NB4 (cell line): Measurements from ENCODE around the gene PARP11.

Source experiments
- DNase-seq: peaks from one replicate; pipeline ENCODE4 v3.0.0; 2010; ENCODE audit warnings: low read depth
- H3K4me3 ChIP-seq: one replicate; pipeline ENCODE4 v1.5.1; 2011; ENCODE audit warnings: mild to moderate bottlenecking, low read depth, low read length, moderate library complexity
- MYC ChIP-seq: IDR thresholded peaks from 2 replicates; pipeline ENCODE4 v1.6.1; 2011; ENCODE audit warnings: low read depth, low read length
- POLR2A ChIP-seq: IDR thresholded peaks from 2 replicates; pipeline ENCODE4 v1.6.1; 2011; ENCODE audit warnings: mild to moderate bottlenecking; ENCODE audit not compliant: insufficient read length; ENCODE audit errors: extremely low read depth
- TF ChIP-seq, protein P1 (sequence below): IDR thresholded peaks from one replicate; pipeline ENCODE4 v1.5.1; 2012; ENCODE audit warnings: low read depth, low read length
- TF ChIP-seq, protein P2 (sequence below): IDR thresholded peaks from 2 replicates; pipeline ENCODE4 v1.6.1; 2011; ENCODE audit warnings: low read depth, low read length

PARP11 gene

DNA sequence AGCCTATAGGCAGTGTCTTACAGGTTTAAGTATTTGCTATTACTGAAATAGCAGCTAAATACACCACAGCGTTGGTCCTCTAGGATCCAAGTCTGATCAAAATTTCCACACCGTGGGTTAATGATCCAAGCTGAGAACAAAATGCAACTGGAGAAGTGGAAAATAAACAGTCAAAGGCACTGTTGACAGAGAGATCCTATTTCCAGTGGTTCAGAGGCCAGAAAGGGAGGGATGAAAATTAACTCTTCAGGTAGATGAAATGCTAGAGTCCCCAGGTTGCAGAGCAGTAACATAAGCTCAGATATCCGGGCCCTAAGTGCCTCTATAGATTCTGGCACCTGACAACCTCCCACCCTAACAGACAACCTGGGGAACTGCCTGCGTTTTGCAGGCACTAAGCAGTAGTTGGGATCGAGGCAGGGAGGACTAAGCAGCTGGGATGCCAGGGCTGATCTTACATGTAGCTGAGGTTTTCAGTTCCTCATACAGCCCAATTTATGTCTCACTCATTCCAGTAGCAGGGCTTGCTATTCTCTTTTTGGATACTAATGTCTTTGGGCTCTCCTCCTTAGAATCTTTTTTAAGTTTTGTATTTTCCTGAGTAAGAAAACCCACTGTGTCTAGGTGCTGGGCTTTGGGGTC is 77.6 kb downstream of the PARP11 start:
- H3K4me3 ChIP-seq = no peak overlapping the region
- TF ChIP-seq, protein P1, sequence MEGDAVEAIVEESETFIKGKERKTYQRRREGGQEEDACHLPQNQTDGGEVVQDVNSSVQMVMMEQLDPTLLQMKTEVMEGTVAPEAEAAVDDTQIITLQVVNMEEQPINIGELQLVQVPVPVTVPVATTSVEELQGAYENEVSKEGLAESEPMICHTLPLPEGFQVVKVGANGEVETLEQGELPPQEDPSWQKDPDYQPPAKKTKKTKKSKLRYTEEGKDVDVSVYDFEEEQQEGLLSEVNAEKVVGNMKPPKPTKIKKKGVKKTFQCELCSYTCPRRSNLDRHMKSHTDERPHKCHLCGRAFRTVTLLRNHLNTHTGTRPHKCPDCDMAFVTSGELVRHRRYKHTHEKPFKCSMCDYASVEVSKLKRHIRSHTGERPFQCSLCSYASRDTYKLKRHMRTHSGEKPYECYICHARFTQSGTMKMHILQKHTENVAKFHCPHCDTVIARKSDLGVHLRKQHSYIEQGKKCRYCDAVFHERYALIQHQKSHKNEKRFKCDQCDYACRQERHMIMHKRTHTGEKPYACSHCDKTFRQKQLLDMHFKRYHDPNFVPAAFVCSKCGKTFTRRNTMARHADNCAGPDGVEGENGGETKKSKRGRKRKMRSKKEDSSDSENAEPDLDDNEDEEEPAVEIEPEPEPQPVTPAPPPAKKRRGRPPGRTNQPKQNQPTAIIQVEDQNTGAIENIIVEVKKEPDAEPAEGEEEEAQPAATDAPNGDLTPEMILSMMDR = no peak
- TF ChIP-seq POLR2A = no peak
- DNase-seq = no peak

DNA sequence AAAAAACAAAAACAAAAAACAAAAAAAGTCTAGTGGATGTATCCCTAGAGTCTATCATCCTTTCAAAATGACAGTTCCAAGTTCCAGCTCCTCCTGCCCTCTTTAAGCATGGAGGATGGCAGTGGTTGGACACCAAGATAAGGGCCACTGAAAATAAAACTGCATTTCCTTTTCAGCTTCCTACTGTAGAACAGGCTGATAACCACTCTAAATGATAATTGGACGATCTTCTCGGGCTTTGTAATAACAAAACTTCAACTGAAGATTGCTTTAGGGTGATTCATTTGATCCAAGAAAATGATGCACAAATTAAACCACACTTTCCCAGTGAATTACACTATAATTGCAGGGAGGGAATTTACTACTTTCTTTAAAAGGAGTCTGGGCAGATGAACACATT is 78.1 kb downstream of the PARP11 start:
- TF ChIP-seq MYC (no peak), POLR2A (no peak)
- TF ChIP-seq, protein P1 = no peak
- TF ChIP-seq, protein P2, sequence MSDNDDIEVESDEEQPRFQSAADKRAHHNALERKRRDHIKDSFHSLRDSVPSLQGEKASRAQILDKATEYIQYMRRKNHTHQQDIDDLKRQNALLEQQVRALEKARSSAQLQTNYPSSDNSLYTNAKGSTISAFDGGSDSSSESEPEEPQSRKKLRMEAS = no peak
- DNase-seq = no peak
- no peak overlapping the region for H3K4me3 ChIP-seq

DNA sequence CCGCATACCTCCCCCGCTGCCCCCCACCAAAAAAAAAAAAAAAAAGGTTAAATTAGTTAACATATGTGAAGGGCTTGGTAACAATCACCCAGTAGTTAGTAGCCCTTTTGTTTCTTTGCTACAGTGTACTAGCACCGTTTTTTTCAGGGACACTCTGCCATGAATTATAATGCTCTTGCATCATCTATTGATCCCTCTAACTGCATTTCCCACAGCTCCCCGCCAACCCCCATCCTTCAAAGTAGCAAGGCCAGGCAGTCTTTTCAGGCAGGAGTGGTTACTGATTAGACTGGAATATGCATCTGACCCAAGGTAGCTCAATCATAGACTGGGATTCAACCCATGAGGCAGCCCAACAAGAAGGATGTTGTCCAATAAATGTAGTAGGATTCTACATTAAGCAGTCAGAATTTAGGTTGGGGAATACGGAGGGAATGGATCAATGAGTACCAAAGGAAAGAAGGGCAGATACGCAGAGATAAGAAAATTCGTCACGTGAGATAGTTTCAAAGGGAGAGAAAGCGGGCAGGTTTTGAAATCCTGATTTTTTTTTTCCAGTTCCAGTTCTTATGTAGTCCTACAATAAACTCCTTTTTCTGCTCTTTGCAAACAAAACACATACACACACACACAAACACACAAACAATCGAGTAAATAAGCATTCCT is 80.4 kb downstream of the PARP11 start:
- no peak for DNase-seq
- TF ChIP-seq MYC (no peak), POLR2A (no peak)
- TF ChIP-seq, protein P1 = no peak
- TF ChIP-seq, protein P2 = no peak

DNA sequence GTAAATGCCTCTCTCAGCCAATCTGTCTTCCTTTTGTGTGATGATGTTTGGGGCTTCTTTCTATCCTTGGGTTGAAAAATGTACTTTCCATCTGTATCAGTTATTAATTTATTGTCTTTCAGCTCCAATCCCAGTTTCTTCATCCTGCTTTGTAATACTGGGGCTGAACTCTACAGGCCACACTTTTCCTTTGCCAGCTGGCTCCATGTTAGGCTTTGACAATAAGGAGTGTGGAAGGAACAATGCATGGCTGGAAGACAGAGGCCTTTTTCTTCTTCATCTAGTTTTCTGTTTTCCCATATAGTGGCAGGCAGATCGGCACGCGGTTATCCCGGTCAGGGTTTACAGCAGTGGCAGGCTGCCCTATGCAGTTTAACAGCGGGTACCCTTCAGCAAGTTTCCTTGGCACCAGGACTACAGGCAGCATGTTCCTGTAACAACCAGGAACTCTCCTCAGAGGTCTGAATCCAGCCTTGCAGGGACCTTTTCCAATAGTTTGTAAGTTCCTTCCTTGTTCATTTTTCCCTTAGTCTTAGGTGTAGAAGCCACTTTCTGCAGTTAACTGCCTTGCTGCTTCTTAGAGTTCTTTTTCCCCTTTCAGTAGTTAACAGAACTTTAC is 81.8 kb downstream of the PARP11 start:
- TF ChIP-seq POLR2A = no peak
- TF ChIP-seq MYC = no peak
- TF ChIP-seq, protein P2 = no peak
- TF ChIP-seq, protein P1 = no peak
- DNase-seq = no peak
- H3K4me3 ChIP-seq = no peak overlapping the region

More for the DNA sequence above, 80.4 kb downstream of the PARP11 start:
- no peak overlapping the region for H3K4me3 ChIP-seq

DNA sequence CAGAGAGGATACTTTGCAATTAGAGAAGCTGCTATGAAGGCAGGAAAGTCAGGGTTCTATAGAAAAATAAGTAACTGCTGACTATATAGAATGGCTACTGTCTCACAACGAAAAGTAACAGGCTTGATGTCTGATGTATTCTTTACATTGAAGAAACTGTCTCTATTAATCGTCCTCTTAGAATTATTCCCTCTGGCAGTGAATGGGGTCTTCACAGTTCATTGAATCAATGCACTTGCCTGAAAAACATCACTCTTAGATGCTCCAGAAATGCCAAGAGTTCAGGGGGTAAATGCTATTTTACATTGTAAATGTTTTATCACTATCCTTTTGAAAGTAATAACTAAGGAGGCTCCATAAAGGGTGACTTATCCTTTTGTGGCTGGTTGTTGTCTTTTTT is 82.6 kb downstream of the PARP11 start:
- DNase-seq = no peak
- TF ChIP-seq, protein P2 = no peak
- TF ChIP-seq, protein P1 = no peak
- TF ChIP-seq MYC = no peak
- no peak for TF ChIP-seq POLR2A
- H3K4me3 ChIP-seq = no peak overlapping the region
